Activated naive CD8-positive, alpha-beta T cell treated with anti-CD3 and anti-CD28 coated beads for 36 hours (primary cell): ENCODE data around the gene FADS3. TPM values are rescaled to one million over a fixed set of nuclear protein-coding genes. Genes with fewer than 3 reads are reported as not detected.

Source experiments
- DNase-seq: peaks from one replicate; pipeline ENCODE4 v3.0.0; 2021
- H3K27ac Mint-ChIP-seq: one replicate; pipeline ENCODE4 v1.8.0; 2022; ENCODE audit warnings: mild to moderate bottlenecking, moderate library complexity, mixed read lengths
- H3K27me3 Mint-ChIP-seq: one replicate; pipeline ENCODE4 v1.8.0; 2022; ENCODE audit warnings: mild to moderate bottlenecking, mixed read lengths
- H3K36me3 Mint-ChIP-seq: one replicate; pipeline ENCODE4 v1.8.0; 2021; ENCODE audit warnings: mild to moderate bottlenecking, mixed read lengths
- H3K4me1 Mint-ChIP-seq: one replicate; pipeline ENCODE4 v1.8.0; 2021; ENCODE audit warnings: mixed read lengths
- H3K4me3 Mint-ChIP-seq: one replicate; pipeline ENCODE4 v1.8.0; 2022; ENCODE audit warnings: mild to moderate bottlenecking, moderate library complexity, mixed read lengths
- H3K9me3 Mint-ChIP-seq: one replicate; pipeline ENCODE4 v1.8.0; 2022; ENCODE audit warnings: mixed read lengths
- total RNA-seq, 2 experiments: library from RNA; stranded (reverse); gene quantifications; one replicate each; pipeline ENCODE4 v1.2.3, GENCODE V29; 2021

The FADS3 gene
- total RNA-seq, 2 experiments from 2014 or later: 5.7 to 6.4 TPM

DNA sequence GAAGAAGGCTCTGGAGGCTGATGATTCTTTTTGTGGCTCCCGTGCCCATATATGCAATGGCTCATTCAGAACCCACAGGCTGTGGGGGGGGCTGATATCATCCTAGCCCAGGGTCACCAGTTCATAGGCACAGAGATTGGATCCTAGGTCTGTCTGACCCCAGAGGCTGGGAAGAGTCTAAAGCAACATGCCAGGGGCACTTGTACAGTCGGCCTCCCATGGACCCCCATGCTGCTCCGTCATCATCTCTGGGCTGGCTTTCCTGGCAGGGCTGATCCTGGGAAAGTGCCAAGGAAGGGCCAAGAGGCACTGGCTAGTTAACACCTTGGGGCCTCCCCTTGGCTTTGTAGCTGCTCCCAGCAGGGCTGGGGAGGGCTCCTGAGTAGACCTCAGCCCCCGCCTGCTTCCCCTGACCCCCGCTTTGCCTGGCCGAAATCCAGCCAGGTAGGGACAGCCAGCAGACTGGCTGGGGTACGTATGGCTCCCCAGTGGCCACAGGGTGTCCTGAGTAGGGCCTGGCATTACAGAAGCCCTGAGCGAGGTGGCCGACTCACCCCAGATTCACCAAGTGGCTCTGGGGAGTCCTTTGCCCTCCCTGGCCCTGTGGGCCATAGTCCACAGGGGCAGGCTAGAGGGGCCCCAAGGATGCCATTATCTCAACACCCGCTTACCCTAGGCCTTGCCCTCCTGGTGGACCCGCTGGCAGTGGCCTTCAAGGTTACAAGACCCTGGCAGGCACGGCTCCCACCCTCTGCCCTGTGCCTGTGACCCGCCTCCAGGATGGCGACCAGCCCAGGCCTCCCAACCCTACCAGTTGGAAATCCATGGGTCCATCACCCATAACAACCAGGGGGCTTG is 22.5 kb downstream of the FADS3 start:
- Mint-ChIP-seq H3K4me3 (no peak overlapping the region), H3K36me3 (peaks cover 3% of the 10 kb centered on the region), H3K27ac (no peak overlapping the region), H3K9me3 (no peaks in the 10 kb centered on the region), H3K4me1 (peaks cover 4% of the 10 kb centered on the region), H3K27me3 (peaks cover 12% of the 10 kb centered on the region)
- DNase-seq: no peak

DNA sequence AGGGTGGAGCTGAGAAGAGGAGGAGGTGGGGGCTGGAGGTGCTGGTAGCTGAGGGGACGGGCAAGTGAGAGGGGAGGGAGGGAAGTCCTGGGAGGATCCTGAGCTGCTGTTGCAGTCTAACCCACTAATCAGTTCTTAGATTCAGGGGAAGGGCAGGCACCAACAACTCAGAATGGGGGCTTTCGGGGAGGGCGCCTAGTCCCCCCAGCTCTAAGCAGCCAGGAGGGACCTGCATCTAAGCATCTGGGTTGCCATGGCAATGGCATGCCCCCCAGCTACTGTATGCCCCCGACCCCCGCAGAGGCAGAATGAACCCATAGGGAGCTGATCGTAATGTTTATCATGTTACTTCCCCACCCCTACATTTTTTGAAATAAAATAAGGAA is 24.4 kb downstream of the FADS3 start:
- no peak overlapping the region for H3K27ac Mint-ChIP-seq
- no peaks in the 10 kb centered on the region for H3K9me3 Mint-ChIP-seq
- peaks cover 12% of the 10 kb centered on the region for H3K27me3 Mint-ChIP-seq
- DNase-seq: no peak
- peaks cover 4% of the 10 kb centered on the region for H3K4me1 Mint-ChIP-seq
- peaks cover 3% of the 10 kb centered on the region for H3K36me3 Mint-ChIP-seq
- H3K4me3 Mint-ChIP-seq: no peak overlapping the region

DNA sequence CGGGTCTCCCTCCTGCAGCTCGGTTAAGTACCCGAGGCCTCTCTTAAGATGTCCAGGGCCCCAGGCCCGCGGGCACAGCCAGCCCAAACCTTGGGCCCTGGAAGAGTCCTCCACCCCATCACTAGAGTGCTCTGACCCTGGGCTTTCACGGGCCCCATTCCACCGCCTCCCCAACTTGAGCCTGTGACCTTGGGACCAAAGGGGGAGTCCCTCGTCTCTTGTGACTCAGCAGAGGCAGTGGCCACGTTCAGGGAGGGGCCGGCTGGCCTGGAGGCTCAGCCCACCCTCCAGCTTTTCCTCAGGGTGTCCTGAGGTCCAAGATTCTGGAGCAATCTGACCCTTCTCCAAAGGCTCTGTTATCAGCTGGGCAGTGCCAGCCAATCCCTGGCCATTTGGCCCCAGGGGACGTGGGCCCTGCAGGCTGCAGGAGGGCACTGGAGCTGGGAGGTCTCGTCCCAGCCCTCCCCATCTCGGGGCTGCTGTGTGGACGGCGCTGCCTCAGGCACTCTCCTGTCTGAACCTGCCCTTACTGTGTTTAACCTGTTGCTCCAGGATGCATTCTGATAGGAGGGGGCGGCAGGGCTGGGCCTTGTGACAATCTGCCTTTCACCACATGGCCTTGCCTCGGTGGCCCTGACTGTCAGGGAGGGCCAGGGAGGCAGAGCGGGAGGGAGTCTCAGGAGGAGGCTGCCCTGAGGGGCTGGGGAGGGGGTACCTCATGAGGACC is 25.0 kb downstream of the FADS3 start:
- DNase-seq: no peak
- peaks cover 12% of the 10 kb centered on the region for H3K27me3 Mint-ChIP-seq
- H3K27ac Mint-ChIP-seq: no peak overlapping the region
- H3K36me3 Mint-ChIP-seq: peaks cover 3% of the 10 kb centered on the region
- peaks cover 4% of the 10 kb centered on the region for H3K4me1 Mint-ChIP-seq
- H3K9me3 Mint-ChIP-seq: no peaks in the 10 kb centered on the region
- no peak overlapping the region for H3K4me3 Mint-ChIP-seq

DNA sequence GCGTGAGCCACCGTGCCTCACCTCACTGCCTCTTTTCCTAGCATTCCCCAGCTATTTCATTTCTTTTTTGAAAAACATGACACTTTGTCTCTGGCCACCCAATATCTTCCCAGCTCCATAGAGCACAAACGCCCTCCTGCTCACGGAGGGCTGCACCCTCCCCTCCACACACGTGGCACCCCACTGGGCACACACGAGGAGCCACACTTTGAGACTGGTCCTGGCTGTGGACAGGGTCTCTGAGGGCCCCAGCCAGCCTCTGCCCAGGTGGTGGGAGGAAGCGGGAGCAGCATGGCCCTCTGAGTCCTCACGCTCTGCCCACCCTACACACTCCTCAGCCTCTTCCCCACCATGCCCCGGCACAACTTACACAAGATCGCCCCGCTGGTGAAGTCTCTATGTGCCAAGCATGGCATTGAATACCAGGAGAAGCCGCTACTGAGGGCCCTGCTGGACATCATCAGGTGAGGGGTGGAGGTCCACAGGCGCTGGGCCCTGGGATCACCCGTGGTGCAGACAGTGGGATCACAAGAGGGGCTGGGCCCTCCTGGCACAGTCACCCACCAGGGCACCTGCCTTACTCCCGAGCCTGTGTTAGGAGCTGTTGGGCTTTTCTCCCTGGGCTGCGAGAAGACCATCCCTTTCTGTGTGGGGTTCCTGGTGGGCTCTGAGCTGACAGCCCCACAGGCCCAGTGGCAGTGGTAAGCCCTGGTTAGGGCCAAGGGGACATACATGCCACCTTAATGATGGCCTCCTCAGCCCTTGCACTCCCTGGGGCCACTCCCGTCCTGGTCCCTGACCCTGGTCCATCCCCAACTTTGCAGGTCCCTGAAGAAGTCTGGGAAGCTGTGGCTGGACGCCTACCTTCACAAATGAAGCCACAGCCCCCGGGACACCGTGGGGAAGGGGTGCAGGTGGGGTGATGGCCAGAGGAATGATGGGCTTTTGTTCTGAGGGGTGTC is 26.2 kb downstream of the FADS3 start:
- H3K27me3 Mint-ChIP-seq: peaks cover 5% of the 10 kb centered on the region
- H3K27ac Mint-ChIP-seq: no peak overlapping the region
- peaks cover 3% of the 10 kb centered on the region for H3K36me3 Mint-ChIP-seq
- DNase-seq: no peak
- no peak overlapping the region for H3K4me3 Mint-ChIP-seq
- H3K4me1 Mint-ChIP-seq: no peaks in the 10 kb centered on the region
- no peaks in the 10 kb centered on the region for H3K9me3 Mint-ChIP-seq

DNA sequence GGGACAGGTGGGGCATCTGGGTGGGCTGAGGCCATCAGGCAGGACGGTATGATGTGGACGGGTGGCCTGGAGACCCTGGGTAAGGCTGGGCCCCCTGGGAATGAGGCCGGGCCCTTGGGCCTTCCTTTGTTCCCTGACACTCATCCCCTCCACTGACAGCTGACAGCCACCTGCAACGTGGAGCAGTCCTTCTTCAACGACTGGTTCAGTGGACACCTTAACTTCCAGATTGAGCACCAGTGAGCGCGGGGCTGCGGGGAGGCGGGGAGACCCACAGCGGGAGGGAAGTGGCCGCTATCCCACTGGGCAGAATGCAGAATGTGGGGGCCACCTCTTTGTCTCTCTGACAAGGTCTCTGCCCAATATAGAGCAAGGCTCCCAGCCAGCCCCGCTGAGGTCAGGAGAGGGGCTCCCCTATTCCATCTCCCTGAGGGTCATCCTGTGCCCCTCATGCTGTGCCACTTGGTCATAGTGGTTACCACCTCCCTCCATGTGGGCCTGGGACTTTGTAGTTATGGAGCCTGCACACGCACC is 27.7 kb downstream of the FADS3 start:
- Mint-ChIP-seq H3K36me3 (peaks cover 3% of the 10 kb centered on the region), H3K27me3 (no peaks in the 10 kb centered on the region), H3K9me3 (no peaks in the 10 kb centered on the region), H3K4me3 (no peak overlapping the region), H3K4me1 (no peaks in the 10 kb centered on the region), H3K27ac (no peak overlapping the region)
- no peak for DNase-seq

DNA sequence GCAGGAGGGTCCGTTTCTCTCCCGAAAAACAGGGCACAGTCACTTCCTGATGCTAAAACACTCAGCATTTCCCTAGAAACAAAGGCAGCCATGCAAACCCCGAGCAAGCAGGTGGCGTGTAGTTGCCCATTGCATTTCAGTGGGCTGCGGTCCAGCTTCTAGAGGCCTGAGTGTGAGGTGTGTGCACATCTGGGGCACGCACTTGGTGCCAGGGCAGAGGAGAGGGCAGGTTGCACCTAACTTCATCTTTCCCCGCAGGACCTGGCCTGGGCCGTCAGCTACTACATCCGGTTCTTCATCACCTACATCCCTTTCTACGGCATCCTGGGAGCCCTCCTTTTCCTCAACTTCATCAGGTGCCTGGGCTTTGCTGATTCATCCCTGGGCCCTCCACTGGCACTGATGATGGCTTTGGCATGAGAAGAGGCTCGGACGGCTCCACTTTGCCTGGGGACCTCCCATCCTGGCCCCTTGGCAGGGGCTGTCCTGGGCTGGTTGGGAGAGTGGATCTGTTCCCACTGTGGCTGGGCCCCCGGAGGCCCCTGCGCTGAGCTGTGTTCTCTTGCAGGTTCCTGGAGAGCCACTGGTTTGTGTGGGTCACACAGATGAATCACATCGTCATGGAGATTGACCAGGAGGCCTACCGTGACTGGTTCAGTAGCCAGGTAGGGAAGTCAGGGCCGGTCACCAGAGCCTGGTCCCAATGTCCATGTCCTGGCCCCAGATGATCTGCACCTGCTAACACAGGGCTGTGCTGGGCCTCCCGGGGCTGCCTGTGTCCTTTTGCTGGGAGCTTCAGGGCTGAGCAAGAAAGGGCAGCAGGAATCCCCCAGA is 28.4 kb downstream of the FADS3 start:
- H3K27me3 Mint-ChIP-seq: no peaks in the 10 kb centered on the region
- peaks cover 3% of the 10 kb centered on the region for H3K36me3 Mint-ChIP-seq
- DNase-seq: no peak
- H3K27ac Mint-ChIP-seq: no peak overlapping the region
- H3K4me3 Mint-ChIP-seq: no peak overlapping the region
- H3K4me1 Mint-ChIP-seq: no peaks in the 10 kb centered on the region
- H3K9me3 Mint-ChIP-seq: no peaks in the 10 kb centered on the region

DNA sequence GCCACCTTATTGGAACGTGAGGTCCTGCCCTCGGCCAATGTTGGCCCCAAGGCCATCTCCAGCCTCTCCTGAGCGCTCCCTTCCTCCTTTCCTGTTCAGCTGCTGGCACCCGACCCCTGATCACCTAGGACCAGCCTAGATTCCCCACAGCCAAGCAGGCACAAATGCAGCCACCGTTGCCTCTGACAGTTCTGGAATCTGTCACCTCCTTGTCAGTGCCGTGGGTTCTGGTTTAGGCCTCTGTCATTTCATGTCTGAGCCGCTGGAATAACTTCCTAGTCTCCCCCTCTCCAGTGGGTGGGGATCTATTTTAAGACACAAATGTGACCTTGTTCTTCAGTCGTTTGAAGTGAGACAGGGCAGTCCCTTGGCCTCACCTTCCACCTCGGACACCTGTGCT is 29.7 kb downstream of the FADS3 start:
- H3K27me3 Mint-ChIP-seq: no peaks in the 10 kb centered on the region
- H3K4me1 Mint-ChIP-seq: no peaks in the 10 kb centered on the region
- H3K36me3 Mint-ChIP-seq: peaks cover 3% of the 10 kb centered on the region
- H3K9me3 Mint-ChIP-seq: no peaks in the 10 kb centered on the region
- no peak overlapping the region for H3K4me3 Mint-ChIP-seq
- no peak for DNase-seq
- no peak overlapping the region for H3K27ac Mint-ChIP-seq

DNA sequence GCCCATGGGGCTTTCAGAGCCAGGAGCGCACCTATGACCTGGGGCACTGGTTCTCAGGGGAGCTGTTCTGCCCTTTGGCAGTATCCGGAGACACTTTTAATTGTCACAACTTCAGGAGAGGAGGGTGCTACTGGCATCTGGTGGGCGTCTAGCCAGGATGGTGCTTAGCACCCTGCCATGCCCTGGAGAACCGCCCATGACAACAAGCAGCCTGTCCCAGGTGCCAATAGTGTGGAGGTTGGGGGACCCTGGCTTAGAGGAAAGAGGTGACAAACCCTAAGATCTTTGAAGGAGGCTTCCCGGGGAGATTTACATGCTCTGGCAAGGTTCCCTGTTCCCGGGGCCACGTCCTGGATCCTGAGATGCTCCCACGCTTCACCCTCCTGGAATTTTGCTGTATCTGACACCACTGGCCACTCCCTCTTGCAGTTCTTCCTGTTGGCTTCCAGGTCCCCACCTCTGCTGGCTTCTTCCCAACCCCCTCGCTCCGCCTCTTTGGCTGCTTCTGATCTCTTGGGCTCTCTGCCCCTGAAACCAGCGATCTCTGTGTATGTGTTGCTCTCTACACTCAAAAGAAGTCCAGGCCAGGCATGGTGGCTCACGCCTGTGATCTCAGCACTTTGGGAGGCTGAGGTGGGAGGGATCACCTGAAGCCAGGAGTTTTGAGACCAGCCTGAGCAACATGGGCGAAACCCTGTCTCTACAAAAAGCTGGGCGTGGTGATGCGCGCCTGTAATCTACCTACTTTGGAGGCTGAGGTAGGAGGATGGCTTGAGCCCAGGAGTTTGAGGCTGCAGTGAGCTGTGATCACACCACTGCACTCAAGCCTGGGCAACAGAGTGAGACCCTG is 31.1 kb downstream of the FADS3 start:
- Mint-ChIP-seq H3K9me3 (no peaks in the 10 kb centered on the region), H3K36me3 (no peaks in the 10 kb centered on the region), H3K4me1 (no peaks in the 10 kb centered on the region), H3K4me3 (no peak overlapping the region), H3K27ac (no peak overlapping the region), H3K27me3 (no peaks in the 10 kb centered on the region)
- DNase-seq: no peak

DNA sequence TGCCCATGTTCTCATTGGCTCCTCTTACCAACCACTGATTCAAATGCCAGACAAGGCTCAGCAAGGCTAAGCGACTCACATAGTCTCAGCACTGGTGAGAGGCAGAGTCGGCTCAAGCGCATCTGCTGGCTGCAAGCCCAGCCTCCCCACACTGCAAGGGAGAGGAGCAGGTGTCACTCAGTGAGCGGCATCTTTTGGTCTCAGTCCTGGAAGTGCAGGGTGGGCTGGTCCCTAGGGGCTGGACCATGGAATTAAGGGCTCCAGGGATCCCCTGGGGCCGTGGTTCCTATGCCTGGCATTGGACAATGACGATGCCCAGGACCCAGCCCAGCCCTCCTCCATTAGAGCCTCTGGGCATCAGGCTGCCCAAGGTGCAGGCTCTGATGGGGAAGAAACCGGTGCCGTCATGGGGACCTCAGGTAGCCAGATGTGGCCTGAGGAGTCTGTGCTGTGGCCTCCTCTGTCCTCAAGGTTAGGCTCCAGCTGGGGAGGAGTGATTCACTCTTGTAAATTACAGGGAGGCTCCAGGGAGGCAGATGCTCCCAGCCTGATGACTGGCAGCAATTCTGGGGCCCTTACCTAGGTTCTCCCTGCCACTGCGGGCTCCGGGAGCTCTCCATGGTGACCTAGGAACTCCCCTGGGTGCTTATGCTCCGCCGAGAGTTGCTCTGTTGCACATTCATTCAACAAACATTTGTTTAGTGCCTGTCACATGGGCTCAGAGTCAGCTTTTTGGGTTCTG is 35.2 kb downstream of the FADS3 start:
- Mint-ChIP-seq H3K4me1 (no peaks in the 10 kb centered on the region), H3K27me3 (no peaks in the 10 kb centered on the region), H3K9me3 (no peaks in the 10 kb centered on the region), H3K36me3 (peaks cover 3% of the 10 kb centered on the region), H3K27ac (no peak overlapping the region), H3K4me3 (no peak overlapping the region)
- no peak for DNase-seq

DNA sequence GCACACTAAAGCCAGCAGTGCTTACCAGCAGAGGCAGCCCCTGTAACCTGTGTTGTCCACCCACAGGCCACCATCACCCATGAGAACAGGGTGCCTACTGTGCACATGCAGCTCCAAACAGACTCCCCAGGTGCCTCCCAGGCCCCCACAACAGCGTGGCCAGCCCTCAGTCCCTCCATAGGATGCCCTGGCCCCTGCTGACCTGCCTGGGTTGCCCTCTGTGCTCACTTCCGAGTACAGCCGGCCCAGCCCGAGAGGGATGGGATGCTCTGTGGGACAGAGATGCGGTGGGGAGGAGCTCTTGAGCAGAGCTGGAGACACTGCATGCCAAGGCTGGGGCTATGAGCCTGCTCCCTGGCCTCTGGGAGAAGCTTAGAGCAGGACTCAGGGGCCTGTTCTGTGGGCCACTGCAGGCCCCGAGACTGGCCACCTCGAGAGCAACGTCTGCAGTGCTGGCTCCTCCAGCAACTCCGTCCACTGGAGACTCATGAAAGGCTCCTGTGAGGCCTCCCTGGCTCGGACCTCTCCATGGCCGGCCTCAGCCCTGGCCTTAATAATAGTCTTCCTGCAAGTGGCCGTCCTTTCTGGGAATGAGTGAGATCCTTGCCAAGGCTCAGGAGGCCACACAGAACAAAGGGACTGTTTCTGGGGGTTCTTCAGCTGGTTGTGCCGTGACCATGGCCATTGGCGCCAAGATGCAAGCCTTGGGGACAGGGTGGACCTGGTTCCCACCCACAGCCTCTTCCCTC is 36.2 kb downstream of the FADS3 start:
- Mint-ChIP-seq H3K27me3 (no peaks in the 10 kb centered on the region), H3K9me3 (no peaks in the 10 kb centered on the region), H3K4me3 (no peak overlapping the region), H3K4me1 (no peaks in the 10 kb centered on the region), H3K36me3 (peaks cover 4% of the 10 kb centered on the region), H3K27ac (no peak overlapping the region)
- no peak for DNase-seq

DNA sequence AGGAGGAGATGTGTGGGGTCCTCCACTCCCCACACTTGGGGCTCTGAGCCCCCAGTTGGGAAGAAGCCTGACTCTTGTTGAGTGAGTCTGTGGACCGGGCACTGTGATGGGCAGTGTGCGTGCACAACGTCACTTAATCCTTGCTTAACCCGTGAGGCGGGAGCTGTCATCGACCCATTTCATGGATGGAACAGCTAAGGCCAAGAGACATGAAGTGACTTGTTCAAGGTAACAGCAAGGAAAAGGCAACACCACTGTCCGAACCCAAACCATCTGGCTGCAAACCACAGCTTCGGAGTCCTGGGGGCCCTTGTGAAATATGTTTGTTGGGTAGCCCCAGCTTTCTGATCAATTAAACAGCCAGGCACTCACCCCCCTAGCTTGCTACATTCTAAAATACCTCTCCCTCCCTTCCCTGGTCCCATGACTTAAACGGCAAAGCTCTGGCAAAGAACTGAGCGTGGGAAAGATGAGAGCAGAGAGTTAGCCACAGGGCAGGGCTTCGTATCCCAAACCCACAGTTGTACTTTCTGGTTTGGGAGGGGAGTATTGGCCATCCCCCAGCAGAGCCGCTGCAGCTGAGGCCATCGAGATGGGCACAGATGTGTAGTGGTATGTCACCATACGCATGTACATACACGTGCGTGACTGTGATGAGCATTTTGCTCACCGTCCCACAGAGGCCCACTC is 37.0 kb downstream of the FADS3 start:
- no peak for DNase-seq
- Mint-ChIP-seq H3K36me3 (peaks cover 6% of the 10 kb centered on the region), H3K4me1 (no peaks in the 10 kb centered on the region), H3K27ac (no peak overlapping the region), H3K27me3 (no peaks in the 10 kb centered on the region), H3K9me3 (no peaks in the 10 kb centered on the region), H3K4me3 (no peak overlapping the region)

DNA sequence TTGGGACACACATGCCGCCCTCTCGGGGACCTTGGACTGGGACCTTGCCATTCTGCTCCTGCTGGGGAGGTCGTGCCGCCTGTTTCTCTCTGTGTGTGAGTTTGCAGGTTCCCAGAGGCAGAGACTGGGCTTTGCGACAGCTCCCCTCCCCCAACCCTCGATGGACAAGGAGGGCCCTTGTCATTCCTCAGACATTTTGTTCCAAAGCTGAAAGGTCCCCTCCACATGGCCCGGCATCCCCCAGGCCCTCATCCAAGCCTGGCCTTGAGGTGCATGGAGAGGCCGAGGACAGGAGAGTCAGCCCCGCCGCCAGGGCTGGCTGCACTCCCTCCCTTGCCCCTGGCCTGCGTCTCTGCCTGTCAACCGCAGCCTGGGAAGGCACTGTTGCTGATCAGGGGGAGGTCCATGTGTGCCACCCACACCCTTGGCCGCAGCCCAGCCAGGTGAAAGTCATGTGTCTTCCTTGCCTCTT is 37.6 kb downstream of the FADS3 start:
- Mint-ChIP-seq H3K27ac (no peak overlapping the region), H3K9me3 (no peaks in the 10 kb centered on the region), H3K4me3 (no peak overlapping the region), H3K27me3 (no peaks in the 10 kb centered on the region), H3K4me1 (no peaks in the 10 kb centered on the region), H3K36me3 (peaks cover 6% of the 10 kb centered on the region)
- DNase-seq: no peak
